Measurements from ENCODE around the gene FOLR2. TPM values are rescaled to one million over a fixed set of nuclear protein-coding genes. Genes with fewer than 3 reads are reported as not detected.
"Not testable (repeated sequence)": the region's sequence is repeated elsewhere in the genome, so short reads cannot be mapped to it uniquely, and the experiment has no call there.

FOLR2 gene
- total RNA-seq, 2 donors from 2014 or later, result not detected

- Mint-ChIP-seq H3K27me3 (no peaks in the 10 kb centered on the region), H3K36me3 (no peaks in the 10 kb centered on the region), H3K4me3 (no peak overlapping the region), H3K27ac (no peak overlapping the region), H3K9me3 (no peaks in the 10 kb centered on the region), H3K4me1 (ENCODE audit: low read depth in 2 of 2) (no peaks in the 10 kb centered on the region)
- no peak for DNase-seq (ENCODE audit: low spot score)
- no peak for ATAC-seq
These were observed 25.9 kb upstream of the FOLR2 start for GRCh38 chr11:72190631-72191071.

GRCh38 chr11:72191961-72192381 lies 24.6 kb upstream of the FOLR2 start, which contains the start of gene FOLR1:
Gene FOLR1, plus strand, starts transcription at chr11:72192140. Its CDS starts 34 bp downstream, at chr11:72192174.
- no peak within 1 kb of the TSS for H3K4me3 Mint-ChIP-seq
- ATAC-seq (no peak), DNase-seq (ENCODE audit: low spot score) (no peak)
- H3K4me1 Mint-ChIP-seq (ENCODE audit: low read depth in 2 of 2), result no peaks in the 10 kb centered on the region
- H3K9me3 Mint-ChIP-seq, result no peaks in the 10 kb centered on the region
- H3K36me3 Mint-ChIP-seq, result no peaks in the 10 kb centered on the region
- no peak within 1 kb of the TSS for H3K27ac Mint-ChIP-seq
- H3K27me3 Mint-ChIP-seq, result no peaks in the 10 kb centered on the region

GRCh38 chr11:72195518-72196270 lies 20.9 kb upstream of the FOLR2 start:
- no peak for DNase-seq (ENCODE audit: low spot score)
- Mint-ChIP-seq H3K4me1 (ENCODE audit: low read depth in 2 of 2) (no peaks in the 10 kb centered on the region), H3K27ac (no peak overlapping the region), H3K36me3 (no peaks in the 10 kb centered on the region), H3K4me3 (no peak overlapping the region), H3K27me3 (no peaks in the 10 kb centered on the region), H3K9me3 (no peaks in the 10 kb centered on the region)
- ATAC-seq, result no peak

GRCh38 chr11:72201445-72201844 lies 15.1 kb upstream of the FOLR2 start:
- not testable (repeated sequence) for H3K36me3 Mint-ChIP-seq; ATAC-seq; H3K9me3 Mint-ChIP-seq; H3K4me3 Mint-ChIP-seq; H3K27ac Mint-ChIP-seq; H3K4me1 Mint-ChIP-seq (ENCODE audit: low read depth in 2 of 2); DNase-seq (ENCODE audit: low spot score); H3K27me3 Mint-ChIP-seq

- Mint-ChIP-seq H3K4me3 (no peak overlapping the region), H3K9me3 (no peaks in the 10 kb centered on the region), H3K4me1 (ENCODE audit: low read depth in 2 of 2) (no peaks in the 10 kb centered on the region), H3K27me3 (no peaks in the 10 kb centered on the region), H3K27ac (no peak overlapping the region), H3K36me3 (no peaks in the 10 kb centered on the region)
- no peak for ATAC-seq
- no peak for DNase-seq (ENCODE audit: low spot score)
These were observed 14.0 kb upstream of the FOLR2 start for GRCh38 chr11:72202571-72202970.

GRCh38 chr11:72203163-72203562 lies 13.4 kb upstream of the FOLR2 start:
- Mint-ChIP-seq H3K36me3 (no peaks in the 10 kb centered on the region), H3K4me3 (no peak overlapping the region), H3K27me3 (no peaks in the 10 kb centered on the region), H3K27ac (no peak overlapping the region), H3K4me1 (ENCODE audit: low read depth in 2 of 2) (no peaks in the 10 kb centered on the region), H3K9me3 (no peaks in the 10 kb centered on the region)
- no peak for ATAC-seq
- no peak for DNase-seq (ENCODE audit: low spot score)

- H3K36me3 Mint-ChIP-seq, result peaks cover 9% of the 10 kb centered on the region
- no peak for DNase-seq (ENCODE audit: low spot score)
- no peak for ATAC-seq
- H3K4me3 Mint-ChIP-seq, result no peak overlapping the region
- H3K4me1 Mint-ChIP-seq (ENCODE audit: low read depth in 2 of 2), result no peaks in the 10 kb centered on the region
- peaks cover 6% of the 10 kb centered on the region for H3K9me3 Mint-ChIP-seq
- H3K27me3 Mint-ChIP-seq, result peaks cover 0 to 8% of the 10 kb centered on the region in 2 donors
- H3K27ac Mint-ChIP-seq, result no peak overlapping the region
These were observed 11.7 kb upstream of the FOLR2 start for GRCh38 chr11:72204886-72205285.

- not testable (repeated sequence) for H3K9me3 Mint-ChIP-seq; H3K27me3 Mint-ChIP-seq; ATAC-seq; H3K27ac Mint-ChIP-seq; DNase-seq (ENCODE audit: low spot score); H3K4me3 Mint-ChIP-seq; H3K4me1 Mint-ChIP-seq (ENCODE audit: low read depth in 2 of 2)
- H3K36me3 Mint-ChIP-seq, result peaks cover 11% of the 10 kb centered on the region
These were observed 9.8 kb upstream of the FOLR2 start for GRCh38 chr11:72206794-72207193.

- DNase-seq (ENCODE audit: low spot score) (no peak), ATAC-seq (no peak)
- H3K4me1 Mint-ChIP-seq (ENCODE audit: low read depth in 2 of 2), result no peaks in the 10 kb centered on the region
- H3K4me3 Mint-ChIP-seq, result no peak overlapping the region
- H3K27ac Mint-ChIP-seq, result no peak overlapping the region
- peaks cover 11% of the 10 kb centered on the region for H3K36me3 Mint-ChIP-seq
- peaks cover 0 to 14% of the 10 kb centered on the region in 2 donors for H3K27me3 Mint-ChIP-seq
- peaks cover 6% of the 10 kb centered on the region for H3K9me3 Mint-ChIP-seq
These were observed 8.3 kb upstream of the FOLR2 start for GRCh38 chr11:72208281-72208680.

GRCh38 chr11:72209101-72209500 lies 7.5 kb upstream of the FOLR2 start:
- Mint-ChIP-seq H3K9me3 (peaks cover 6% of the 10 kb centered on the region), H3K36me3 (peaks cover 11% of the 10 kb centered on the region), H3K4me3 (no peak overlapping the region), H3K4me1 (ENCODE audit: low read depth in 2 of 2) (no peaks in the 10 kb centered on the region), H3K27ac (no peak overlapping the region), H3K27me3 (peaks cover 0 to 16% of the 10 kb centered on the region in 2 donors)
- no peak for DNase-seq (ENCODE audit: low spot score)
- ATAC-seq, result no peak

- Mint-ChIP-seq H3K4me3 (no peak overlapping the region), H3K9me3 (no peaks in the 10 kb centered on the region)
- DNase-seq (ENCODE audit: low spot score), result peak; percentile 32
These were observed 1.2 kb downstream of the FOLR2 start for GRCh38 chr11:72217841-72218240.

GRCh38 chr11:72218251-72218745 lies 1.7 kb downstream of the FOLR2 start:
- Mint-ChIP-seq H3K4me3 (no peak overlapping the region), H3K27me3 (peaks cover 8 to 11% of the 10 kb centered on the region in 2 donors), H3K27ac (no peak overlapping the region), H3K36me3 (no peaks in the 10 kb centered on the region), H3K4me1 (ENCODE audit: low read depth in 2 of 2) (peaks cover 19 to 22% of the 10 kb centered on the region in 2 donors), H3K9me3 (no peaks in the 10 kb centered on the region)
- DNase-seq (ENCODE audit: low spot score) (no peak), ATAC-seq (no peak)

More at GRCh38 chr11:72217841-72218240, 1.2 kb downstream of the FOLR2 start:
- no peak for ATAC-seq
- peaks cover 8 to 16% of the 10 kb centered on the region in 2 donors for H3K27me3 Mint-ChIP-seq
- H3K27ac Mint-ChIP-seq, result no peak overlapping the region
- peaks cover 19% of the 10 kb centered on the region in 2 donors for H3K4me1 Mint-ChIP-seq (ENCODE audit: low read depth in 2 of 2)
- no peaks in the 10 kb centered on the region for H3K36me3 Mint-ChIP-seq

- H3K27ac Mint-ChIP-seq, result no peak overlapping the region
- DNase-seq (ENCODE audit: low spot score) (peak; percentile 57), ATAC-seq (no peak)
- no peaks in the 10 kb centered on the region for H3K36me3 Mint-ChIP-seq
- H3K9me3 Mint-ChIP-seq, result no peaks in the 10 kb centered on the region
- peaks cover 6 to 9% of the 10 kb centered on the region in 2 donors for H3K27me3 Mint-ChIP-seq
- peak overlapping the region; percentile 49 for H3K4me3 Mint-ChIP-seq
- H3K4me1 Mint-ChIP-seq (ENCODE audit: low read depth in 2 of 2), result peaks cover 29 to 30% of the 10 kb centered on the region in 2 donors
These were observed 4.2 kb downstream of the FOLR2 start for GRCh38 chr11:72220696-72221363.
